Right lobe of liver (tissue), 6 donors: Measurements from ENCODE around the gene SLC31A1. TPM values are rescaled to one million over a fixed set of nuclear protein-coding genes. Genes with fewer than 3 reads are reported as not detected.

Experiments
- ATAC-seq, 4 donors: fragments of 200-7000 bp; cut with Tn5 transposase; one replicate each; pipeline ENCODE4 v1.9.1; 2020; ENCODE audit warnings: mild to moderate bottlenecking in 4 of 4, moderate library complexity in 4 of 4
- DNase-seq, 3 donors: peaks; one replicate each; pipeline ENCODE4 v3.0.0-alpha.2; 2020
- H3K27ac ChIP-seq, 3 donors: fragments of 200-600 bp; one replicate each; pipeline ENCODE4 v1.8.0; 2022
- H3K27me3 ChIP-seq, 2 donors: fragments of 200-600 bp; one replicate each; pipeline ENCODE4 v1.8.0; 2022
- H3K36me3 ChIP-seq, 4 donors: fragments of 200-600 bp; sonication (generic) in 1 of 4; one replicate each; pipeline versions ENCODE4 v1.5.1 to v1.8.0; 2017 to 2022; ENCODE audit warnings: control low read depth in 1 of 4
- H3K4me1 ChIP-seq, 4 donors: fragments of 200-600 bp; sonication (generic) in 1 of 4; one replicate each; pipeline versions ENCODE4 v1.5.1 to v1.8.0; 2017 to 2022; ENCODE audit warnings: control low read depth in 1 of 4
- H3K4me3 ChIP-seq, 3 donors: fragments of 200-600 bp; one replicate each; pipeline ENCODE4 v1.8.0; 2022
- H3K9me3 ChIP-seq, 4 donors: fragments of 200-600 bp; sonication (generic) in 1 of 4; one replicate each; pipeline versions ENCODE4 v1.5.1 to v1.8.0; 2017 to 2022; ENCODE audit warnings: control low read depth in 1 of 4
- POLR2A ChIP-seq: fragments of 450-650 bp; IDR thresholded peaks from one replicate; pipeline ENCODE4 v1.6.1; 2017; ENCODE audit warnings: antibody characterized with exemption, mild to moderate bottlenecking
- WGBS: methylation state at CpG from one replicate; pipeline ENCODE4 v1.1.6; 2018; ENCODE audit warnings: low coverage, low lambda C conversion rate; ENCODE audit not compliant: insufficient coverage; ENCODE audit errors: missing lambda C conversion rate; 5-methylcytosine and 5-hydroxymethylcytosine counted together
- intact Hi-C, 2 donors: fragments of 100-400 bp; cut with DNase I; formaldehyde crosslinking; loops; one replicate each; pipeline versions ENCODE4 v1.11.2 to v1.14.1; 2022
- total RNA-seq, 6 experiments: library from RNA; depleted of rRNA in 2 of 6; stranded (reverse); fragments of >200 nt in 2 of 6; fragmentation: NEBNext Ultra II Directional in 3 of 6; extraction: Animal tissue kit (Norgen Biotek cat#: 25700) in 3 of 6; gene quantifications; one replicate each; pipeline versions ENCODE4 v1.1.0 to v1.2.4, GENCODE V29; 2016 to 2023
- TF ChIP-seq, protein P1 (sequence below), 4 donors: fragments of 200-600 bp in 3 of 4; fragments of 450-650 bp in 1 of 4; IDR thresholded peaks; one replicate each; pipeline versions ENCODE4 v1.5.1 to v1.8.0; 2016 to 2022; ENCODE audit warnings: antibody characterized with exemption in 4 of 4, mild to moderate bottlenecking in 2 of 4
- donor health status: DM: no; HTN: yes; CAD: no.
- donor health status: DM: no; HTN: no; CAD: no.
- donor health status: DM: no; HTN: no; CAD: no.
- donor health status: DM: no; HTN: yes; CAD: no.
- donor health status: DM: no; HTN: yes; CAD: no.

SLC31A1 gene
- total RNA-seq, 6 experiments from 2014 or later: 48.0 to 92.6 (median 71.5) TPM

DNA sequence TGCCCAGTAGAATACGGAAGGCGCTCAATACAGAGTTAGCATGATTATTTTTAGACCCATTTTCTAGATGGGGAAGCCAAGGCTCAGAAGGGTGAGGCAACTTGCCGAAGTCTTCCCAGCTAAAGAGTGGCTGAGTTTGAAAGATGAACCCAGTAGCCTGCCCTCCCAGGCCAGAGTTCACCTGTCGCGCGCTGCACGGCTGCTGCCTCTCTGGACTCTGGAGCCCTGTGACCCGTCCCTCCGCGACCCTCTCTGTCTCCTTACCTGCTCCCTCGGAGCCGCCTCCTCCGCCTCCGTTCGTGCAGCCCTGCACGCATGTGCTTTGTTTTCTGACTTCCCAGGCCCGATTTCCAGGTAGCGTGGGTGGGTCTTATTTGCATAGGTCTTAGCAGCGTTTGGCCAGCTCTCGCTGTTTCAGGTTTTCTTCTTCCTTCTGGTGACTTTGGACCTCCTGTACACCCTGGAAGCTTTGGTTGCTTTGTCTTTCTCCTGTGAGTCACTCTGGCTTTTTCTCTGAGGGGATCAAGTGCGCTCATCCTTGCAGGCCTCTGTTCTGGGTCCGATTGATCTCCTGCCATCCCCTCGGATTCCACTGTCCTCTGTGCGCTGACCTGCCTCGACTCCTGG is 81.6 kb downstream of the SLC31A1 start, which contains the start of gene RNF183:
TSS of gene RNF183 (minus strand) at position 585 of the 627 bp plus-strand sequence. CDS start 5,192 bp downstream, outside the sequence.
- ATAC-seq: no peak
- H3K4me1 ChIP-seq: no peaks in the 10 kb centered on the region
- no peak within 1 kb of the TSS for H3K27ac ChIP-seq
- WGBS: 57% methylated on average over 24 of the region's 25 CpGs
- no peaks in the 10 kb centered on the region for H3K36me3 ChIP-seq
- TF ChIP-seq, protein P1, sequence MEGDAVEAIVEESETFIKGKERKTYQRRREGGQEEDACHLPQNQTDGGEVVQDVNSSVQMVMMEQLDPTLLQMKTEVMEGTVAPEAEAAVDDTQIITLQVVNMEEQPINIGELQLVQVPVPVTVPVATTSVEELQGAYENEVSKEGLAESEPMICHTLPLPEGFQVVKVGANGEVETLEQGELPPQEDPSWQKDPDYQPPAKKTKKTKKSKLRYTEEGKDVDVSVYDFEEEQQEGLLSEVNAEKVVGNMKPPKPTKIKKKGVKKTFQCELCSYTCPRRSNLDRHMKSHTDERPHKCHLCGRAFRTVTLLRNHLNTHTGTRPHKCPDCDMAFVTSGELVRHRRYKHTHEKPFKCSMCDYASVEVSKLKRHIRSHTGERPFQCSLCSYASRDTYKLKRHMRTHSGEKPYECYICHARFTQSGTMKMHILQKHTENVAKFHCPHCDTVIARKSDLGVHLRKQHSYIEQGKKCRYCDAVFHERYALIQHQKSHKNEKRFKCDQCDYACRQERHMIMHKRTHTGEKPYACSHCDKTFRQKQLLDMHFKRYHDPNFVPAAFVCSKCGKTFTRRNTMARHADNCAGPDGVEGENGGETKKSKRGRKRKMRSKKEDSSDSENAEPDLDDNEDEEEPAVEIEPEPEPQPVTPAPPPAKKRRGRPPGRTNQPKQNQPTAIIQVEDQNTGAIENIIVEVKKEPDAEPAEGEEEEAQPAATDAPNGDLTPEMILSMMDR (IDR thresholded peaks at IDR 0.05): no peak
- no peak for TF ChIP-seq POLR2A
- no peaks in the 10 kb centered on the region for H3K9me3 ChIP-seq
- DNase-seq: no peak
- no peaks in the 10 kb centered on the region for H3K27me3 ChIP-seq
- intact Hi-C loops: no loop called here
- H3K4me3 ChIP-seq: no peak within 1 kb of the TSS

GRCh38 chr9:113306566-113306965 is 85.2 kb downstream of the SLC31A1 start:
- no peak for TF ChIP-seq POLR2A
- TF ChIP-seq, protein P1 (IDR thresholded peaks at IDR 0.05): no peak

DNA sequence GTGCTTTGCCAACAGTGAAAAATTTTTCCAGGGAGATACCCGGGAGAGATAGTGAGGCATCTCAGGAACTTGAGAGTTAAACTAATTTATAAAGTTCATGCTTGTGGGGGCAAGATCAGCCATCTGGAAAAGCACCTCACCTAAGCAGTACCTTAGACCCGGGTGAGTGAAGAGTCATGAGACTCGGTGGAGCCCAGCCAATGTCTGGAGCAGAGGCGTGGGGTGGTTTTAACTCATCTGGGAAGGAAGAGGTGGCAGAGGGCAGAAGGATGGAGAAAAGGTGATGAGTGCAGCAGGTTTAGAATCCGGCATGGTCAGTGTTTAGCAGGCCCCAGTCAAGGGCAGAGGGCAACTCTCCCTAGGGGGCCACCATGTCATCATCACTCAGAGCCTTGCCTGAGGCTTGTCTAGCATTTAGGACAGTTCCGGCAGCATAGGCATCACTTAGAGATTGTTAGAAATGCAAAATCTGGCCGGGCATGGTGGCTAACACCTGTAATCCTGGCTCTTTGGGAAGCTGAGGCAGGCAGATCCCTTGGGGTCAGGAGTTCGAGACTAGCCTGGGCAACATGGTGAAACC is 86.1 kb downstream of the SLC31A1 start:
- no peak for ATAC-seq
- WGBS: 65% methylated on average over 6 of the region's 8 CpGs
- DNase-seq: no peak

More at GRCh38 chr9:113306566-113306965, 85.2 kb downstream of the SLC31A1 start:
- no peak for DNase-seq
- Histone ChIP-seq H3K9me3 (no peaks in the 10 kb centered on the region), H3K27me3 (no peaks in the 10 kb centered on the region), H3K27ac (no peak overlapping the region), H3K4me3 (no peak overlapping the region), H3K4me1 (no peaks in the 10 kb centered on the region), H3K36me3 (no peaks in the 10 kb centered on the region)
- WGBS: 73% methylated on average over 1 of the region's 1 CpG
- intact Hi-C loops: no loop called here
- ATAC-seq: no peak

GRCh38 chr9:113309204-113309813 is 88.0 kb downstream of the SLC31A1 start:
- Histone ChIP-seq H3K4me1 (no peaks in the 10 kb centered on the region), H3K4me3 (no peak overlapping the region), H3K9me3 (no peaks in the 10 kb centered on the region), H3K27ac (no peak overlapping the region), H3K27me3 (no peaks in the 10 kb centered on the region), H3K36me3 (no peaks in the 10 kb centered on the region)
- WGBS: 2% methylated on average over 2 of the region's 2 CpGs
- intact Hi-C loops: no loop called here
- DNase-seq: no peak
- ATAC-seq: peak; percentile 75 to 79 (median 78)
- TF ChIP-seq POLR2A: no peak
- TF ChIP-seq, protein P1 (IDR thresholded peaks at IDR 0.05): peak; percentile 70 to 85 (median 79)

More for the DNA sequence above, 86.1 kb downstream of the SLC31A1 start:
- Histone ChIP-seq H3K36me3 (no peaks in the 10 kb centered on the region), H3K27me3 (no peaks in the 10 kb centered on the region), H3K4me1 (no peaks in the 10 kb centered on the region), H3K9me3 (no peaks in the 10 kb centered on the region), H3K27ac (no peak overlapping the region), H3K4me3 (no peak overlapping the region)
- TF ChIP-seq POLR2A: no peak
- TF ChIP-seq, protein P1 (IDR thresholded peaks at IDR 0.05): no peak
- intact Hi-C loops: no loop called here
